GM18526 (cell line): Measurements from ENCODE around the gene SLC22A23.

ENCODE experiments used
- POLR2A ChIP-seq: IDR thresholded peaks from 3 replicates; pipeline ENCODE4 v1.6.1; 2011; ENCODE audit not compliant: insufficient read length; ENCODE audit errors: extremely low read depth

SLC22A23 gene

GRCh38 chr6:3438190-3439167 lies 18.4 kb downstream of the SLC22A23 start:
- no peak for TF ChIP-seq POLR2A

DNA sequence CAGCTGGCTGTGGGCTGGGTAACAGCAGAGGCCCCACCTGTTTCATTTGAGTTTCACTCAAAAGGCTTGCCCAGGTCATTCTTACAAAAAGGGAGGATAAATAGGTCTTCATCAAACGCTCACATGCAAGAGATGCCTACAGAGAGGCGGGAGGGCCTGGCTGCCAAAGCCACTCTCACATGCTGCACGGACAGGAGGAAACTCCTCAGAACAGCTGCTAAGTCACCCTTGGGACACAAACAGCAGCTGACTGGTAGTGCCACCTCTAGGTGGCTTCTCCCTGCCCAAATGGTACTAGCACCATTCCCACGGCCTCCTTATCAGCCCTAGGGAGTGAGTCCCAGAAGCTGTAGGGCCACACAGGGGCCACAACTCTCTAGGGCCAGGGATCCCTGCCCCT lies 23.8 kb downstream of the SLC22A23 start:
- no peak for TF ChIP-seq POLR2A

DNA sequence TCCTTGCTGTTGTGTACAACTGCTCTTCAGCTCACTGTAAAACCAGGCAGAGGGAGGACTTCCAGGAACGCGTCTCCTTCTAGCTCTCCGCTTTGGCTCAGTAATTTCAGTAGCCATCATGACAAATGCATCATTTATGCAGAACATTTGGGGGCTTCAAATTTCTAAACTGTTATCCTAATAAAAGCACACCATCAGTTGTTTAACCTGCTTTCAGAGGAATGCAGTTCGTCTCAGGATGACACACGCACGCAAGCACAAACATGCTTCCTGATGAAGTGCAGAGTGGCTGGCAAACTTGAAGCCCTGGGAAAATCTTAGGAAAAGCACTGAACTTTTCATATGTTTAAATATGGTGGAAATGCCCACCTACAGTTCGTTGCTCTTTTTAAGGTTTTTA lies 24.4 kb downstream of the SLC22A23 start:
- no peak for TF ChIP-seq POLR2A

- no peak for TF ChIP-seq POLR2A
These were observed 24.9 kb downstream of the SLC22A23 start for GRCh38 chr6:3431994-3432393.

DNA sequence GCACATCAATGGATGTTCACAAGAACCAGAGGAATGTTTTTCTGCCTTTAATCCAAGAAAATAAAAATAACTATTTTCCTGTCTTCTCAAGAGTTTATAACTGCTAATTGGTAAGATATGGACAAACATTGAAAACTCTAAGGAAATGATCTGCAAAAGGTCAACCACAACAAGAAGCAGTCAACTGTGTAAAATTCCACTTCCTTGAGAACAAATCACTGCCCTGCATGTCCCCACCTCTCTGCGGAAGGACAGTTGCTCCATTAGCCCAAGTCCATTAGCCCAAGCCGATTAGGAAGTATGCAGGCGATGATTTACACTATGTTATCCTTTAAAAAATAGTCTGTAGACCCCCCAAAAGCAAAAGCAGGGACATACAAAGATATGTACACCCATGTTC lies 27.6 kb downstream of the SLC22A23 start:
- no peak for TF ChIP-seq POLR2A

DNA sequence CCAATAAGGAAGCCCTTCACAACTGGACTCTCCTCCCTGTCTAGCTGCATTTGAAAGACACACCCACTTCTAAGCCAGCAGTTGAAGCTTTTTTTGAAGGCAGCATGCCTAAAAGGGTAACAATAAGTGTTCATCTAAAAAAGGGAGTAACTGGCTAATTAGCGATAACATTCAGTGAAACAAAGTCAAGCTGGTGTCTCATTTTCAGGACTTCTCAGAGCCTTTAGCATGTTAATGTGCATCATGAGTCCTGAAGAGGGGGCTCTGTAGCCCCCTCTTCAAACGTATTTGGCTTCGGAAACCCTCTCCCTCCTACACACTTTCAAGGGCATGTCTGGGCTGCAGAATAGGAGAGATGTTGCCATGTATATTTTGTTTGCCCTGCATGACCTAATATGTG lies 28.1 kb downstream of the SLC22A23 start:
- TF ChIP-seq POLR2A, result no peak

- no peak for TF ChIP-seq POLR2A
These were observed 28.6 kb downstream of the SLC22A23 start for GRCh38 chr6:3428247-3428646.

GRCh38 chr6:3427687-3428085 lies 29.2 kb downstream of the SLC22A23 start:
- no peak for TF ChIP-seq POLR2A

- TF ChIP-seq POLR2A, result no peak
These were observed 29.7 kb downstream of the SLC22A23 start for GRCh38 chr6:3426927-3427686.

DNA sequence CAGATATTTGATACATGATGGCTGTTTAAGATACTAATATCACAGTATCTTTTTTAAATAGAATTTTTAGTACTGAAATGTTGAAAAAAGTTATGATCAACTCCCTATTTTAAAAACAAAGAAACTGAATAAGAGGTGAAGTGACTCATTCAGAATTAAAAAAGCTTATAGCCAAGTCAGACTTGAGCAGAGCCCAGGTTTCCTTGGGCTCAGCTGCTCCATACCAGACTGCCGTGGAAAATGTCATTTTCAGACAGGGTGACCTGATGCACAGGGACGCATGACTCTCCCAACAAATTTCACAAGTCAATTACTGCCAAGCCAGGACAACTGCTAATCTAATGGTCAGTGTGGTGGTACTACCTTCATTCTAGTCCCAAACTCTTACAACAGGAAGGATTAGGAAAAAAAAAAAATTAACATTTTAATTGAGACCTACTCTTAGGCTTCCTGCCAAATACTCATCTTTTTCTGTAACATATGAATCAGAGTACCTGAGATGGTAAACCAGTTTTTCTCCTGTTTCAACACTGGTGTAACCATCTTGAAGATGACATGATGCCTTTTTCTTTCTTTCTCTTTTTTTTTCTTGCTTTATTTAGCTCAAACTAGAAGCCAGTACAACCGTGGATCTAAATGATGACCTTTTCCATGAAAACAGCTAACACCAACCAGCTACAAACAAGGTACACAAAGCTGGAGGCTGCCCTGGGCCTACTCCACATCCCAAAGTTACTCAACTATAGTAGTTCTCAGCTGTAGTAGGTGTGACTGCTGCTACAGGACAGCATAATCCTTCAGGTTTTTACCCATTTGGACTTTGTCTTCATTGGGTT lies 30.5 kb downstream of the SLC22A23 start:
- TF ChIP-seq POLR2A, result no peak

DNA sequence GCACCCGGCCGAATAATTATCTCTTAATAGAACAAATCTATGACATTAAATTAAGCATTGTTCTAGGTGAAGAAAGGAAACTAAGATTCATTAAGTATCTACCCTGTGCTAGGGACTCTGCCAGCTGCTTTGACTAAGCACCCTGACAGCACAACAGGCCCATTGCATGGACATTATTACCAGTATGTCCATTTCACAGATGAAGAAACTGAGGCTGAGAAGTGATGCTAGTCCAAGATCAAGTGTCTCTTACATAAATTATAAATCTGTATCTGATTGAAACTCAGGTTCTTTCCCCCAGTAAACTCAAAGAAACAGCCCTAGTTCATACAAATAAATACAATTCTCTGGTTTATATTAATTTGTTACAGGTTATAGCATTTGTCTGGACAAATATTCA lies 31.3 kb downstream of the SLC22A23 start:
- TF ChIP-seq POLR2A, result no peak

DNA sequence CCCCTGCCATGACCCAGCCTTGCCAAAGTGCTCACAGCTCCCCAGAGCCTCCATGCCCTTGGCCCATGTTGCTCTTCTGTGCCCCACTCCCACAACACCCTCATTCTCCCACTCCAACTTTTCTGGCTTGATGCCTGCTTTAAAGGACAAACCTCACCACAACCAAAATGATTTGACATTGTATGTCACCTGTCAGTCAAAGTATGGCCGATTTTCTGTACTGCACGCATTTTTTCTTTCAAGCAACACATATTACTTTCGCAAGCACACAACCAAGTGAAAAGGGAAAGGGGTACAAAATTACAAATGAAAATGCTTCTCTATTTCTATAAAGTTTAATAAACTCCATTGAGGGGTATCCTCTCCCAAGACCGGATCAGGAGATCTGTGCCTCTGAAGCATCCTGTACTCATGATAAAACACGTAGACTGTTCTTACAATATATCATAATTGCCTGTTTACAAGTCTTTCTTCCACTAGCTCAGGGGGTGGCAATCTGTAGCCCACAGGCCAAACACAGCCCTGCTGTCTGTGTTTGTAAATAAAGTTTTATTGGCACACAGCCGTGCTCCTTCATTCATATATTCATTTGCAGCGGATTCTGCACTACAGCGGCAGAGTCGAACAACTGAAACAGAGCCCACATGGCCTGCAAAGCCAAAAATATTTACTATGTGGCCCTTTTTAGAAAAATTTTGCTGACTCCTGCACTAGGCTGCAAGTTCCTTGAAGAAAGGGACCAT lies 32.5 kb downstream of the SLC22A23 start:
- TF ChIP-seq POLR2A, result no peak

DNA sequence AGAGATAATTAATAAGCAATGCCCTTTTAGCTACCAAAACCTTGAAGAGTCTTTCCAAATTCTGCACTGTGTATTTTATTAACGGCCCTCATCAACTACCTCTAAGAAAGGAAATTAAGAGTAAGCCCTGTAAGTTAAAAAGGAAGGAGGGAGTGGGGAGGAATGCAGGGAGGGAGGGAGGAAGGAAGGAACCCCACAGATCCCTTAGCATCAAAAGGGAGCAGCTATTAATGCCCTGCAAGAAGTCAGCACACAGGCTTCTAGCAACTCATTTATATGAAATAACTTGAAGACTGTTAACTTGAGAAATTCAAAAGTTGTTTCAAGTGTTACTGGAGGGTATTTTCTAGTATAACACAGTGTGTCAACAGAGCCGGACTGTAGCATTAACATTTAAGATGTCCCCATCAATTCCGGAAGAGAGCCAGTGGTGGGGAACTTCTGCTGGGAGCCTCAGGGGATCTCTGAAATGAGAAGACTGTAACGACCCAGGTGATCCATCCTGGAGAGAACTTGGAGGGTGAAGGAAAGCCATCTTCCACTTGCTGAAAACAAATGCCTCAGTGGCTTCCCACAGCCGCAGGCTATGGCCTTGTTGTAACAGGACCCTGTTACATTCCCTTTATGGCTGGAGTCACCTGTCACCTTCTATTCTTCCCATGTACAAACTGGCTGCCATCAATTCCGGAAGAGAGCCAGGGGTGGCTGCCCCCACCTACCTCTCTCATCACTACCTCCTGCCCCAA lies 33.2 kb downstream of the SLC22A23 start:
- TF ChIP-seq POLR2A, result no peak
